Neural progenitor cell (in vitro differentiated cells): Measurements from ENCODE around the gene THRB. TPM values are rescaled to one million over a fixed set of nuclear protein-coding genes. Genes with fewer than 3 reads are reported as not detected.

Experiments used
- DNase-seq: peaks from one replicate; pipeline ENCODE4 v3.0.0-alpha.2; 2016; ENCODE audit warnings: low spot score
- H2AFZ ChIP-seq: fragments of 200-600 bp; sonication (generic); replicated peaks from 2 replicates; pipeline ENCODE4 v1.6.1; 2016; ENCODE audit warnings: antibody characterized with exemption
- H3F3A ChIP-seq: fragments of 200-600 bp; sonication (generic); 2 replicates; pipeline ENCODE4 v1.6.1; 2016; ENCODE audit warnings: antibody characterized with exemption, low read depth
- H3K27ac ChIP-seq: fragments of 200-600 bp; sonication (generic); 2 replicates; pipeline ENCODE4 v1.5.1; 2016; ENCODE audit warnings: mild to moderate bottlenecking
- H3K27me3 ChIP-seq: fragments of 200-600 bp; sonication (generic); 2 replicates; pipeline ENCODE4 v1.6.1; 2016; ENCODE audit warnings: mild to moderate bottlenecking, moderate library complexity
- H3K36me3 ChIP-seq: fragments of 200-600 bp; sonication (generic); 2 replicates; pipeline ENCODE4 v1.5.1; 2016
- H3K4me1 ChIP-seq: fragments of 200-600 bp; sonication (generic); 2 replicates; pipeline ENCODE4 v1.6.1; 2016; ENCODE audit warnings: mixed run types
- H3K4me2 ChIP-seq: fragments of 200-600 bp; sonication (generic); 2 replicates; pipeline ENCODE4 v1.6.1; 2016
- H3K4me3 ChIP-seq: fragments of 200-600 bp; sonication (generic); 2 replicates; pipeline ENCODE4 v1.5.1; 2016
- H3K79me2 ChIP-seq: fragments of 200-600 bp; sonication (generic); 2 replicates; pipeline ENCODE4 v1.6.1; 2016; ENCODE audit warnings: low read depth
- H3K9ac ChIP-seq: fragments of 200-600 bp; sonication (generic); 2 replicates; pipeline ENCODE4 v1.6.1; 2016
- H3K9me3 ChIP-seq: fragments of 200-600 bp; sonication (generic); 2 replicates; pipeline ENCODE4 v1.5.1; 2016; ENCODE audit warnings: low read depth
- H4K20me1 ChIP-seq: fragments of 200-600 bp; sonication (generic); 2 replicates; pipeline ENCODE4 v1.6.1; 2016; ENCODE audit warnings: low read depth
- H3K27ac Mint-ChIP-seq: 3 replicates; pipeline ENCODE4 v1.8.0; 2021; ENCODE audit warnings: mixed read lengths
- H3K27me3 Mint-ChIP-seq: 2 replicates; pipeline ENCODE4 v1.8.0; 2022; ENCODE audit warnings: low read depth, mild to moderate bottlenecking, inconsistent platforms, moderate library complexity, mixed read lengths; ENCODE audit not compliant: insufficient read depth
- H3K36me3 Mint-ChIP-seq: 3 replicates; pipeline ENCODE4 v1.8.0; 2021; ENCODE audit warnings: mixed read lengths
- H3K4me1 Mint-ChIP-seq: 3 replicates; pipeline ENCODE4 v1.8.0; 2021; ENCODE audit warnings: mixed read lengths
- H3K4me3 Mint-ChIP-seq: 3 replicates; pipeline ENCODE4 v1.8.0; 2021; ENCODE audit warnings: mild to moderate bottlenecking, moderate library complexity, mixed read lengths
- H3K9me3 Mint-ChIP-seq: 3 replicates; pipeline ENCODE4 v1.8.0; 2020; ENCODE audit warnings: mixed read lengths
- EZH2 ChIP-seq: fragments of 200-600 bp; sonication (generic); IDR thresholded peaks from 2 replicates; pipeline ENCODE4 v1.6.1; 2017; ENCODE audit warnings: antibody characterized with exemption, mild to moderate bottlenecking, moderate library complexity
- EZH2phosphoT487 ChIP-seq: fragments of 200-600 bp; sonication (generic); IDR thresholded peaks from 2 replicates; pipeline ENCODE4 v1.6.1; 2017; ENCODE audit warnings: antibody characterized with exemption
- total RNA-seq: library from RNA; depleted of rRNA; stranded (reverse); fragments of >200 nt; gene quantifications from 2 replicates; pipeline ENCODE4 v1.2.3, GENCODE V29; 2015; ENCODE audit warnings: low replicate concordance
- TF ChIP-seq, protein P1 (sequence below): fragments of 200-600 bp; sonication (generic); IDR thresholded peaks from 2 replicates; pipeline ENCODE4 v1.5.1; 2017; ENCODE audit warnings: antibody characterized with exemption, mild to moderate bottlenecking

The THRB gene
- total RNA-seq, 1 donor from 2014 or later: 1.2 TPM

DNA sequence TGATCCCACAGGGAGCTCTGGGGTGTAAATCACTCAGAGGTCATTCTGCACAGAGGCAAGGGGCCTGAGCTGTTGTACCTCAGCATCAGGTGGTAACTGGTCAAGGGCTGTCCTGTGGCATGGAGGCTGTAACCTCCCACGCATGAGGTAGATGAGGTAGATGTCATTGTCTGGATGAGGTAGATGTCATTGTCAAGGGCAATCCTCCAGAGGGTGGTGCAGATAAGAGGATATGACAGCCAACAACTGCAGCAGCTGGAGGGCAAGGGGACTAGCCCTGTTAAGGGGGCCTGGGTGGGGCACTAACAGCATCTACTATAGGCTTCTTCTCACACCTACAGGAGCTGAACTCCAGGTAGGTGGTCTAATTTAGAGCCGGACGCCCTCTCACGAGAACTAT, 55.6 kb downstream of the THRB start:
- no peaks in the 10 kb centered on the region for H3K4me1 ChIP-seq
- TF ChIP-seq, protein P1, sequence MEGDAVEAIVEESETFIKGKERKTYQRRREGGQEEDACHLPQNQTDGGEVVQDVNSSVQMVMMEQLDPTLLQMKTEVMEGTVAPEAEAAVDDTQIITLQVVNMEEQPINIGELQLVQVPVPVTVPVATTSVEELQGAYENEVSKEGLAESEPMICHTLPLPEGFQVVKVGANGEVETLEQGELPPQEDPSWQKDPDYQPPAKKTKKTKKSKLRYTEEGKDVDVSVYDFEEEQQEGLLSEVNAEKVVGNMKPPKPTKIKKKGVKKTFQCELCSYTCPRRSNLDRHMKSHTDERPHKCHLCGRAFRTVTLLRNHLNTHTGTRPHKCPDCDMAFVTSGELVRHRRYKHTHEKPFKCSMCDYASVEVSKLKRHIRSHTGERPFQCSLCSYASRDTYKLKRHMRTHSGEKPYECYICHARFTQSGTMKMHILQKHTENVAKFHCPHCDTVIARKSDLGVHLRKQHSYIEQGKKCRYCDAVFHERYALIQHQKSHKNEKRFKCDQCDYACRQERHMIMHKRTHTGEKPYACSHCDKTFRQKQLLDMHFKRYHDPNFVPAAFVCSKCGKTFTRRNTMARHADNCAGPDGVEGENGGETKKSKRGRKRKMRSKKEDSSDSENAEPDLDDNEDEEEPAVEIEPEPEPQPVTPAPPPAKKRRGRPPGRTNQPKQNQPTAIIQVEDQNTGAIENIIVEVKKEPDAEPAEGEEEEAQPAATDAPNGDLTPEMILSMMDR: no peak
- no peak for TF ChIP-seq EZH2phosphoT487
- no peak for TF ChIP-seq EZH2
- no peaks in the 10 kb centered on the region for H3K36me3 ChIP-seq
- Mint-ChIP-seq H3K27ac (peak overlapping the region; percentile 42), H3K27me3 (no peaks in the 10 kb centered on the region), H3K36me3 (no peaks in the 10 kb centered on the region), H3K4me3 (no peak overlapping the region), H3K9me3 (no peaks in the 10 kb centered on the region), H3K4me1 (no peaks in the 10 kb centered on the region)
- H3K4me3 ChIP-seq: no peak overlapping the region
- H3K27ac ChIP-seq: no peak overlapping the region
- no peak for DNase-seq
- H3F3A ChIP-seq: no peaks in the 10 kb centered on the region
- H3K27me3 ChIP-seq: no peaks in the 10 kb centered on the region
- H3K4me2 ChIP-seq: no peak overlapping the region
- H3K9me3 ChIP-seq: no peaks in the 10 kb centered on the region
- H3K9ac ChIP-seq: no peak overlapping the region
- H3K79me2 ChIP-seq: no peaks in the 10 kb centered on the region
- no peak overlapping the region for H2AFZ ChIP-seq
- no peaks in the 10 kb centered on the region for H4K20me1 ChIP-seq

DNA sequence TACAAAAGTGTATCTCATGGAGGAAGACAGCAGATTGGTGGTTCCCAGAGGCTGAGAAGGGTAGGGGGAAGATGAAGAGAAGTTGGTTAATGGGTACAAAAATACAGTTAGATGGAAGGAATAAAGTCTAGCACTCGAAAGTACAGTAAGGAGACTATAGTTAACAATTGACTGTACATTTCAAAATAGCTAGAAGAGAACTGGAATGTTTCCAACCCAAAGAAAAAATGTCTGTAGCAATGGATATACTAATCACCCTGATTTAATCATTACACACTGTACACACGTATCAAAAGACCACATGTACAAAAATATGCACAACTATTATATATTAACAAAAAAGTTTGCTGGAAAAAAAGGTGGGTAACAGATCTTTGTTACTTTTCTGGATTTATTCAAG, 57.3 kb downstream of the THRB start:
- TF ChIP-seq EZH2: no peak
- TF ChIP-seq, protein P1: no peak
- TF ChIP-seq EZH2phosphoT487: no peak
- no peak overlapping the region for H2AFZ ChIP-seq
- DNase-seq: no peak

DNA sequence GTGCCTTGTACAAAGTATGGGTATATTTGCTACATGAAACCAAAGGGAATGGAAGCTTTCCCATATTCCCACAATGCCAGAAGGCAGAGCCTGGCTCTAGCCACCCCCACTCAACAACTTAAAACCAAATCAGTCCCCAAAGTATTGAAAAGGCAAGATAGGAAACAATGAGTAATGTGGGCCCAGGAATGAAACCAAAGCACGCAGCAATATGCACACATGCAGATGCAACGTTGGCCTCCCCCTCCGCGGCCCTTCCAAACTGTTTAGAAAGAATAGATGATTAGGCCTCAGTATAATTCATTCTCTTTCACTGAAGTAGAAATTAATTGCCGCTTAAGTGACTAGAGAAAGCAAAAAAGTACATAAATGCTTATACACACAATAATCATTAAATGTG, 59.1 kb downstream of the THRB start:
- H3K27me3 ChIP-seq: no peaks in the 10 kb centered on the region
- no peak overlapping the region for H3K27ac Mint-ChIP-seq
- no peak overlapping the region for H2AFZ ChIP-seq
- TF ChIP-seq EZH2 (no peak), EZH2phosphoT487 (no peak)
- TF ChIP-seq, protein P1: no peak
- no peaks in the 10 kb centered on the region for H3F3A ChIP-seq
- H3K9me3 Mint-ChIP-seq: no peaks in the 10 kb centered on the region
- H4K20me1 ChIP-seq: no peaks in the 10 kb centered on the region
- H3K36me3 ChIP-seq: no peaks in the 10 kb centered on the region
- no peak overlapping the region for H3K9ac ChIP-seq
- no peaks in the 10 kb centered on the region for H3K9me3 ChIP-seq
- no peaks in the 10 kb centered on the region for H3K27me3 Mint-ChIP-seq
- no peak overlapping the region for H3K4me3 Mint-ChIP-seq
- H3K4me1 Mint-ChIP-seq: no peaks in the 10 kb centered on the region
- no peaks in the 10 kb centered on the region for H3K79me2 ChIP-seq
- H3K4me2 ChIP-seq: no peak overlapping the region
- H3K4me3 ChIP-seq: no peak overlapping the region
- no peak for DNase-seq
- no peaks in the 10 kb centered on the region for H3K36me3 Mint-ChIP-seq
- H3K27ac ChIP-seq: no peak overlapping the region
- H3K4me1 ChIP-seq: no peaks in the 10 kb centered on the region

More for the DNA sequence above, 57.3 kb downstream of the THRB start:
- H3K4me3 ChIP-seq: no peak overlapping the region
- H3K36me3 ChIP-seq: no peaks in the 10 kb centered on the region
- no peak overlapping the region for H3K27ac ChIP-seq
- Mint-ChIP-seq H3K4me3 (no peak overlapping the region), H3K9me3 (no peaks in the 10 kb centered on the region), H3K36me3 (no peaks in the 10 kb centered on the region), H3K4me1 (no peaks in the 10 kb centered on the region), H3K27me3 (no peaks in the 10 kb centered on the region), H3K27ac (no peak overlapping the region)
- H3K27me3 ChIP-seq: no peaks in the 10 kb centered on the region
- no peaks in the 10 kb centered on the region for H3K79me2 ChIP-seq
- H3K4me2 ChIP-seq: no peak overlapping the region
- no peaks in the 10 kb centered on the region for H3K4me1 ChIP-seq
- no peaks in the 10 kb centered on the region for H4K20me1 ChIP-seq
- no peak overlapping the region for H3K9ac ChIP-seq
- no peaks in the 10 kb centered on the region for H3K9me3 ChIP-seq
- H3F3A ChIP-seq: no peaks in the 10 kb centered on the region
